Central memory CD8-positive, alpha-beta T cell (primary cell): ENCODE measurements around the gene LMBRD1.

Source experiments
- ATAC-seq: fragments of 150-1000 bp; cut with Tn5 transposase; replicated peaks from 2 replicates; pipeline ENCODE4 v1.10.0; 2022; ENCODE audit warnings: mild to moderate bottlenecking, moderate FRiP score, moderate number of reproducible peaks; ENCODE audit not compliant: poor library complexity, severe bottlenecking; ENCODE audit errors: extremely low read depth
- DNase-seq, 2 donors: peaks; one replicate each; pipeline ENCODE4 v3.0.0; 2021; ENCODE audit warnings: low spot score in 2 of 2
- H3K27ac Mint-ChIP-seq: one replicate; pipeline ENCODE4 v1.8.0; 2022; ENCODE audit warnings: low read depth, mild to moderate bottlenecking, moderate library complexity, mixed read lengths
- H3K27me3 Mint-ChIP-seq: one replicate; pipeline ENCODE4 v1.8.0; 2022; ENCODE audit warnings: mixed read lengths
- H3K36me3 Mint-ChIP-seq: one replicate; pipeline ENCODE4 v1.8.0; 2022; ENCODE audit warnings: mild to moderate bottlenecking, moderate library complexity, mixed read lengths; ENCODE audit not compliant: insufficient read depth
- H3K4me1 Mint-ChIP-seq: one replicate; pipeline ENCODE4 v1.8.0; 2022; ENCODE audit warnings: mixed read lengths
- H3K4me3 Mint-ChIP-seq: one replicate; pipeline ENCODE4 v1.8.0; 2022; ENCODE audit warnings: mild to moderate bottlenecking, moderate library complexity, mixed read lengths
- H3K9me3 Mint-ChIP-seq: one replicate; pipeline ENCODE4 v1.8.0; 2022; ENCODE audit warnings: mixed read lengths

LMBRD1 gene

DNA sequence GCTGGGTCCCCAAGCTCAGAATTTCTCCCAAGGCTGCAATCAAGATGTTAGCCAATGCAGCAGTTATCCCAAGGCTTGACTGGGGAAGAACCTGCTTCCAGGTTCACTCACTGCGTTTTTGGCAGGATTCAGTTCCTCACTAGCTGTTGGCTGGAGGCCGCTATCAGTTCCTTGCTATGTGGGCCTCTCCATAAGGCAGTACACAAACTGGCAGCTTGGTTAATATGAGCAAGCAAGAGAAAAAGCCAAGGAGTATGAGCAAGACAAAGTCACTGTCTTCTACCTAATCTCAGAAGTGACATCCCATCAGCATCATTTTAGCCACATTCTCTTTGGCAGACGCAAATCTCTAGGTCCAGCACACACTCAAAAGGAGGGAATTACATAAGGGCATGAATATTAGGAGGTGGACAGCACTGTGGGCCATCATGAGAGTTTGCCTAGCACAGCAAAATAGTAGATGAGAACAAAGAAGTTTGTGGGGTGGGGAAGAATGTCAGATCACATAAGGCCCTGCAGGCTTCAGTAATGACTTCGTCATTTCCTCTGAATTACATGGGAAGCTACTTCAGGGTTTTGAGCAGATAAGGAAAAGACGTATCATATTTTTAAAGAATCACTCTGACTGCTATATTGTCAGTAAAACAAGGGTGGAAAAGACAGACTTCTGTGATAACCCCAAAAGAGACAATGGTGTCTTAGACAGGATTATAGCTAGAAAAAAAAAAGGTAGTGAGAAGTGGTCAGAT, 25.5 kb downstream of the LMBRD1 start:
- no peak overlapping the region for H3K27ac Mint-ChIP-seq
- no peak overlapping the region for H3K4me3 Mint-ChIP-seq
- peaks cover 62% of the 10 kb centered on the region for H3K4me1 Mint-ChIP-seq
- no peak for DNase-seq
- no peak for ATAC-seq
- no peaks in the 10 kb centered on the region for H3K9me3 Mint-ChIP-seq
- H3K36me3 Mint-ChIP-seq: peaks cover 9% of the 10 kb centered on the region
- H3K27me3 Mint-ChIP-seq: no peaks in the 10 kb centered on the region

DNA sequence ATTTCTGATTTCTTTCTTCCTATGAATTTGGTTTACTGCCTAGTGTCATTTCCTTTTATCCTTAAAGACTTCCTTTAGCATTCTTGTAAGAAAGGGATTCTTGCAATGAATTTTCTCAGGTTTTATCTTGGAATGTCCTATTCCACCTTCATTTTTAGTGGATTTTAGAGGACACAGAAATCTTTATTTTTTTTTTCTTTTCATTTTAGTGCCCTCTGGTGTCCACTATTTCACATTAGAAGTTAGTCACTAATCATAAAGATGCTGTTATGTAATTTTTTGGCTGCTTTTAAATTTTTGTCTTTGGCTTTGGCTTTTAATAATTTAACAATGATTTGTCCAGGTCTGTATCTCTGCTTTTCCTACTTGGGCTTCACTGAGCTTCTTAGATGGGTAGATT, 28.1 kb downstream of the LMBRD1 start:
- Mint-ChIP-seq H3K27ac (no peak overlapping the region), H3K9me3 (no peaks in the 10 kb centered on the region), H3K4me1 (peaks cover 63% of the 10 kb centered on the region), H3K27me3 (no peaks in the 10 kb centered on the region), H3K36me3 (peaks cover 12% of the 10 kb centered on the region), H3K4me3 (no peak overlapping the region)
- no peak for ATAC-seq
- no peak for DNase-seq

DNA sequence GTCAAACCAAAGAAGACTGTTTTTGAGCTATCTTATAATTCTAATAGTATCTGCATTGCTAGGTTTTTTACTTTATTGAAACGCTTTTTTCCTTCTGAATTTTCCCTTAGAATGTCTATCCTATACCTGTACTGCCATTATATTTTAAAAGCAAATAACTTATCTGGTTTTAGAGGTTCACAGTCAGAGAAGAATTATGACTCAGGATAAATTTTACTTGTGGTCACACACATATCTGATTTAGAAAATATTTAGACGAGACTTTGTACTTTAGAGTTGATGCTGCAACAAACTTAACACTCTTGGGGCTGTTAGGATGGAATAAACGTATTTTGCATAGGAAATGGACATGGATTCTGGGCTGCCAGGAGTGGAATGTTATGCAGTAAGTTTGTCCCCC, 33.0 kb downstream of the LMBRD1 start:
- DNase-seq (no peak), ATAC-seq (no peak)
- H3K4me3 Mint-ChIP-seq: no peak overlapping the region
- H3K36me3 Mint-ChIP-seq: peaks cover 5% of the 10 kb centered on the region
- H3K27ac Mint-ChIP-seq: no peak overlapping the region
- H3K9me3 Mint-ChIP-seq: no peaks in the 10 kb centered on the region
- H3K27me3 Mint-ChIP-seq: no peaks in the 10 kb centered on the region
- peaks cover 62% of the 10 kb centered on the region for H3K4me1 Mint-ChIP-seq

DNA sequence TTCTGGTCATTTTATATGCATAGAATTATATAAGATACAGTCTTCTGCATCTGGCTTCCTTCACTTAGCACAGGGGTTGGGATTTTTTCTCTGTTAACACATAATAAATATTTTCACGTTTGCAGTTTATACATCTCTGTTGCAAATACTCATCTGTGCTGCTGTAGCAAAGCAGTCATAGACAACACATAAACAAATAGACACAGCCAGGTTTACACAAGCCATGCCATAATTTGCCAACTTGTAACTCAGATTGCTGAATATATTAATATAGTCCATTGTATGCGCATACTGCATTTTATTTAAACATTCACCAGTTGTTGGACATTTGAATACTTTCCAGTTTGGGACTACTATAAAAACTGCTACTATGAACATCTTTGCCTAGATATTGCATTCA, 35.0 kb downstream of the LMBRD1 start:
- no peak for DNase-seq
- Mint-ChIP-seq H3K9me3 (no peaks in the 10 kb centered on the region), H3K4me1 (peaks cover 64% of the 10 kb centered on the region), H3K27me3 (no peaks in the 10 kb centered on the region), H3K36me3 (peaks cover 5% of the 10 kb centered on the region), H3K4me3 (no peak overlapping the region), H3K27ac (no peak overlapping the region)
- no peak for ATAC-seq

DNA sequence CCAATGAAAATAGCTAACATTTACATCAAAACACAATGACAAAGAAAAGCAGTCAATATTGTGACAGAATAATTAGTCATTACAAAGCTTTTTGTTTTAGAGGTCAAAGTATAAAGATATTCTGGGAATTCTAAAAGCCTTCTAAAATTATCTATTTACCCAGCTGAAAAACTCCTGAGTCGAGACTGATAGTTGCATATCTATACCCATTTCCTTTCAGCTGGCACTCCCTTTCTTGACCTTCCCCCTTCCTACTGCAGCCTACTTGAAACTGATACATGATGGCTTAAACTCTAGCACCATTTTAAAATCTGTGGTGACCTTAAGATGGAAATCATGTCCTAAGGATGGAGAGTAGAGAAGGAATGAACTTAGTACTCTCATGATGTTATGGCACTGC, 38.6 kb downstream of the LMBRD1 start:
- peaks cover 4% of the 10 kb centered on the region for H3K36me3 Mint-ChIP-seq
- no peak for DNase-seq
- no peak overlapping the region for H3K4me3 Mint-ChIP-seq
- H3K27me3 Mint-ChIP-seq: no peaks in the 10 kb centered on the region
- ATAC-seq: no peak
- H3K4me1 Mint-ChIP-seq: peaks cover 64% of the 10 kb centered on the region
- H3K9me3 Mint-ChIP-seq: no peaks in the 10 kb centered on the region
- no peak overlapping the region for H3K27ac Mint-ChIP-seq

DNA sequence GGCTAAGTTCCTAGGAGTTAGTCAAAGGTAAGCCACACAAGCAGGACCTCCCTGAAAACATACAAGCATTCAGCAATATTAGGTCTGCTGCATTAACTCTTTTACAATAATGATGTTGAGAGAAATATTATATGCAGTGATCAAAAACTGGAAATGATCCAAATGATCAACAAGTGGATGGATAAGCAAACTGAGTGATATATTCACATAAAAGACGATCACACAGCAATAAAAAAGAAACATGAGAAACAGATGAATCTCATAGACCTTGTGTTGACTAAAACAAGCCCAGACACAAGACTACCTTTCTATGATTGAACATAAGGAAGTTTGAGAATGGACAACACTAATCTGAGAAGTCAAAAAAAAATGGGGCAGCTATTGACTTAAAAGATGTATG, 39.9 kb downstream of the LMBRD1 start:
- peaks cover 4% of the 10 kb centered on the region for H3K36me3 Mint-ChIP-seq
- H3K4me3 Mint-ChIP-seq: no peak overlapping the region
- peaks cover 51% of the 10 kb centered on the region for H3K4me1 Mint-ChIP-seq
- no peak overlapping the region for H3K27ac Mint-ChIP-seq
- H3K27me3 Mint-ChIP-seq: no peaks in the 10 kb centered on the region
- ATAC-seq (no peak), DNase-seq (no peak)
- no peaks in the 10 kb centered on the region for H3K9me3 Mint-ChIP-seq

DNA sequence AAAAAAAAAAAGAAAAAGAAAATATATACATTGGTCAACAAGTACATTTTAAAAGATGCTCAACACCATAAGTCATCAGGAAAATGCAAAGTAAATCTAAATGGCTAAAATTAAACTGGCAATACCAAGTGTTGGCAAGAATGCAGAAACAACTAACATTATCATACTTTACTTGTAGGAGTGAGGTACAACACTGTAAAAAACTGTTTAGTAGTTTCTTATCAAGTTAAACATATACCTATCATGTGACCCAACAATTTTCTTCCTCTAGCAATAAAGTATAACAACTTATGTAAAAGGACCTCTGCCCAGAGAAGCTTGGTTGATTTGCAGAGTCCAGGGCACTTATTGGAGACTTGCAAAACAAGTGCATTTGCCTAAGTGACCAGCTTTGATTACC, 40.4 kb downstream of the LMBRD1 start:
- no peaks in the 10 kb centered on the region for H3K9me3 Mint-ChIP-seq
- no peak for DNase-seq
- ATAC-seq: no peak
- H3K36me3 Mint-ChIP-seq: peaks cover 5% of the 10 kb centered on the region
- H3K27ac Mint-ChIP-seq: no peak overlapping the region
- H3K4me1 Mint-ChIP-seq: peaks cover 46% of the 10 kb centered on the region
- no peak overlapping the region for H3K4me3 Mint-ChIP-seq
- no peaks in the 10 kb centered on the region for H3K27me3 Mint-ChIP-seq

DNA sequence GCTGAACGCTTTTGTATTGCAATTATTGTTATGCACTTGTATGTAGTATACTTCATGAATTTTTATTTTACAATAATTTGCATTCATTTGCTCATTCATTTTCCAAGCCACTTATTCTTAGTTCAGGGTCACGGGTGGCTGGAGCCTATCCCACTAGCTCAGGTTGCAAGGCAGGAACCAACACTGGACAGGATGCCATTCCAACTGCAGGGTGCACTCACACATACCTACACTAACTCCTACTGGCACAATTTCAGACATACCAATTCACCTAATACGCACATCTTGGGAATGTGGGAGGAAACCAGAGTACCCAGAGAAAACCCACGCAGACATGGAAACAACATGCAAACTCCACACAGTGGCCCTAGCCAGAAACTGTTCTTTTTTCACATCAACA, 61.8 kb downstream of the LMBRD1 start:
- H3K27me3 Mint-ChIP-seq: no peaks in the 10 kb centered on the region
- no peak overlapping the region for H3K27ac Mint-ChIP-seq
- DNase-seq: no peak
- peaks cover 12% of the 10 kb centered on the region for H3K4me1 Mint-ChIP-seq
- H3K36me3 Mint-ChIP-seq: peaks cover 15% of the 10 kb centered on the region
- H3K9me3 Mint-ChIP-seq: no peaks in the 10 kb centered on the region
- no peak overlapping the region for H3K4me3 Mint-ChIP-seq
- ATAC-seq: no peak

DNA sequence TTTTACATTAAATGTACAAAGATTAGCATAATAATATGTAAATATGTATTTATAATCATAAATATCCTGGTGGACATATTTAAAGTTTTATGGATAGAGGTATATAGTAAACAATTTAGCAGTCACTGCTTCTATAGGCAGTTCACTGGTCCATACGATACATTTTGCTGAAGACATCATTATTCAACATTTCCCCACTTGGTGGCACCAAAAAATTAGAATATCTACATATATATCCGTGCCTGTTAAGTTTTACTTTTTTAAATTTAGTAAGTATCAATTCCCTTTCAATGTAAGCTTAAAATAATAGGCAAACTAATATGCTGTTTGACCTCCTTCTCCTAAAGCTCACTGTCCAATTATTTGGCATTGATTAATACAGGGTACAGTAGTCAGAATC, 64.2 kb downstream of the LMBRD1 start:
- H3K4me3 Mint-ChIP-seq: no peak overlapping the region
- no peaks in the 10 kb centered on the region for H3K27me3 Mint-ChIP-seq
- H3K4me1 Mint-ChIP-seq: peaks cover 16% of the 10 kb centered on the region
- ATAC-seq (no peak), DNase-seq (no peak)
- no peak overlapping the region for H3K27ac Mint-ChIP-seq
- H3K9me3 Mint-ChIP-seq: no peaks in the 10 kb centered on the region
- peaks cover 6% of the 10 kb centered on the region for H3K36me3 Mint-ChIP-seq

DNA sequence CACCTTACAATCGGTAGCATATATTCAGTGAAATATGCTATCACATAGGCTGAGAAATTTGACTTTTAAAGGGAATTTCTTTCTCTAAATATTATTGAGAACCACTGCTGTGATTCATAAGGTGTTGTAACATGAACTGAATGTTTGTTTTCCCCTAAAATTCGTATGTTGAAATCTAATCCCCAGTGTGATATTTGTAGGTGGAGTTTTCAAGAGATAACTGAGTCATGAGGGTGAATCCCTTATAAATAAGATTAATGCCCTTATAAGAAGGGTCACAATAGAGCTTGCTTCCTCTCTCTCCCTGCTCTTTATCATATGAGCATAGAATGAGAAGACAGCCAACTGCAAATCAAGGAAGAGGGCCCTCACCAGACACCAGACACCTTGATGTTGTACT, 64.8 kb downstream of the LMBRD1 start:
- no peak overlapping the region for H3K4me3 Mint-ChIP-seq
- H3K4me1 Mint-ChIP-seq: peaks cover 16% of the 10 kb centered on the region
- H3K36me3 Mint-ChIP-seq: peaks cover 6% of the 10 kb centered on the region
- no peak overlapping the region for H3K27ac Mint-ChIP-seq
- ATAC-seq: no peak
- DNase-seq: no peak
- no peaks in the 10 kb centered on the region for H3K27me3 Mint-ChIP-seq
- no peaks in the 10 kb centered on the region for H3K9me3 Mint-ChIP-seq

DNA sequence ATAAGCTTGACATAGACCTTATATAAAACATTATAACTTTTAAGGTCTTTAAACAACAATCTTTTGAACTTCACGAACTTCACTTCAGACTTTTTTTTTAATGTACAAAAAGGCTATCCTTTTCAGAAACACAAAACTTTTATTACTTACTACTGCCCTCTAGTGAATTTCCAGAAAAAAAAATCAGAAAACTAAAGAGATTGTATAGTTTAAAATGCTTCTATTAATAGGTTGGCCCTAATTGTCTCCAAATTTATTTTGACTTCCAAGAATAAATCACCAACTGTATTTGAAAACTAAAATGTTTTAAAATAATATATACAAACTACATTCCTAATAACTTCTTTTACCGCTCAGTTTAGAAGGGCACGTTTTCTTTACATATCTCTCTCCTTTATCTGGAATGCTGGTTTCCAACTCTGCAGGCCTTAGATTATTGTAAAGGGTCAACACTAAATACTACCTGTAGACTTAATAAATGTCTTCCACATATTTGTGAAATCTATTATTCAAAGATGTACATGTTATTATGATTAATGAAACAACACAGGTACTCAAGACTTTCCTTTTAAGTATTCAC, 66.8 kb downstream of the LMBRD1 start:
- DNase-seq (no peak), ATAC-seq (no peak)
- no peak overlapping the region for H3K27ac Mint-ChIP-seq
- H3K4me1 Mint-ChIP-seq: peaks cover 25% of the 10 kb centered on the region
- no peak overlapping the region for H3K4me3 Mint-ChIP-seq
- no peaks in the 10 kb centered on the region for H3K27me3 Mint-ChIP-seq
- peaks cover 4% of the 10 kb centered on the region for H3K9me3 Mint-ChIP-seq
- peaks cover 7% of the 10 kb centered on the region for H3K36me3 Mint-ChIP-seq

DNA sequence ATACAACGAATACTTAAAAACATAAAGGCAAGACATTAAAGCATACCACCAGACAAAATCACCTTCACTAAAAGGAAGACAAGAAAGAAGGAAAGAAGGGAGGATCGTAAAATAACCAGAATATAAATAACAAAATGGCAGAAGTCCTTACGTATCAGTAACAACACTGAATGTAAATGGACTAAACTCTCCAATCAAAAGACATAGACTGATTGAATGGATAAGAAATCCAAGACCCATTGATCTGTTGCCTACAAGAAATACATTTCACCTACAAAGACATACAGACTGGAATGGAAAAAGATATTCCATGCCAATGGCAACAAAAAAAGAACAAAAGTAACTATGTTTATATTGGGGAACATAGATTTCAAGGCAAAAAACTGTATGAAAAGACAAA, 74.1 kb downstream of the LMBRD1 start:
- H3K4me1 Mint-ChIP-seq: peaks cover 41% of the 10 kb centered on the region
- DNase-seq: no peak
- no peak overlapping the region for H3K4me3 Mint-ChIP-seq
- H3K27me3 Mint-ChIP-seq: no peaks in the 10 kb centered on the region
- peaks cover 18% of the 10 kb centered on the region for H3K36me3 Mint-ChIP-seq
- H3K9me3 Mint-ChIP-seq: peaks cover 10% of the 10 kb centered on the region
- H3K27ac Mint-ChIP-seq: no peak overlapping the region
- ATAC-seq: no peak

DNA sequence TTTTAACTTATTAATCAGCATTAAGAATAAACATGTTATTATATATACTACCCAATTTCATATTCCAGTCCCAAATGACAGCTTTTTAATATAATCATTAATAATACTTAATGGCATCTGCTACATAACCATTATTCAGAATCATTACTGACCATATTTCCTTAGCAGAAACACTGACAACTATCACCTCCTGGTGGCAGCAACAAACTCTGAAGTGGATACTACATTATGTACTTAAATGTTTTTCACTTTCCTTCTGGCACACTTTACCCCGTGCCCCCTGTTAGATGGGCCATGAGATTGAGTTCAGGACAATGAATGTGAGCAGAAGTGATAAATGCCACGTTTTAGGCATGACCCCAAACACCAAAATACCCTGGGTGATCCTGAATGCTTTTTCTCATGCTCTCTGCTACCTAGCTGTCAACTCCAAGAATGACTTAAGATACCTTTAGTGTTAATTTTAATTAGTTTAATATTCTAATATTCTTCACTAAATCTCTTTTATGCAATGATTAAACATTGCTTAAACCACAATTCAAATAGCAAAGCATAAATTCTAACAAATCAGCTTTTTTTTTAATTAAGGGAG, 77.1 kb downstream of the LMBRD1 start:
- H3K4me1 Mint-ChIP-seq: peaks cover 26% of the 10 kb centered on the region
- H3K27ac Mint-ChIP-seq: no peak overlapping the region
- peaks cover 6% of the 10 kb centered on the region for H3K9me3 Mint-ChIP-seq
- H3K4me3 Mint-ChIP-seq: no peak overlapping the region
- DNase-seq (no peak), ATAC-seq (no peak)
- H3K36me3 Mint-ChIP-seq: peaks cover 25% of the 10 kb centered on the region
- no peaks in the 10 kb centered on the region for H3K27me3 Mint-ChIP-seq
